SK-N-SH (cell line): ENCODE data around the gene GOLM1.

Experiments used
- EP300 ChIP-seq, 2 experiments: IDR thresholded peaks; 2 replicates each; pipeline versions ENCODE4 v1.4.0 to v1.6.1; 2012; ENCODE audit warnings: borderline replicate concordance in 1 of 2, low read depth in 1 of 2, low read length in 1 of 2
- GABPA ChIP-seq: IDR thresholded peaks from 2 replicates; pipeline ENCODE4 v1.4.0; 2012; ENCODE audit warnings: low read depth, mild to moderate bottlenecking
- JUND ChIP-seq: IDR thresholded peaks from 2 replicates; pipeline ENCODE4 v1.4.0; 2012
- POLR2AphosphoS5 ChIP-seq: IDR thresholded peaks from 2 replicates; pipeline ENCODE4 v1.6.1; 2012; ENCODE audit warnings: low read depth, low read length
- RAD21 ChIP-seq: IDR thresholded peaks from 2 replicates; pipeline ENCODE4 v1.6.1; 2012; ENCODE audit warnings: mild to moderate bottlenecking, low read length
- SIN3A ChIP-seq: IDR thresholded peaks from 2 replicates; pipeline ENCODE4 v1.6.1; 2012; ENCODE audit warnings: low read depth, mild to moderate bottlenecking, low read length, moderate library complexity, borderline replicate concordance
- SMC3 ChIP-seq: IDR thresholded peaks from 2 replicates; pipeline ENCODE4 v1.6.1; 2012; ENCODE audit warnings: low read depth, low read length, improper control_type of control experiment
- TAF1 ChIP-seq: IDR thresholded peaks from 2 replicates; pipeline ENCODE4 v1.6.1; 2012; ENCODE audit warnings: low read depth, mild to moderate bottlenecking, low read length, moderate library complexity, borderline replicate concordance
- TCF12 ChIP-seq: IDR thresholded peaks from 2 replicates; pipeline ENCODE4 v1.4.0; 2012
- TEAD4 ChIP-seq: IDR thresholded peaks from 2 replicates; pipeline ENCODE4 v1.4.0; 2012; ENCODE audit warnings: mild to moderate bottlenecking, borderline replicate concordance; ENCODE audit not compliant: insufficient read depth
- YY1 ChIP-seq: IDR thresholded peaks from 2 replicates; pipeline ENCODE4 v1.4.0; 2012; ENCODE audit warnings: low read depth, mild to moderate bottlenecking
- TF ChIP-seq, protein P1 (sequence below): fragments of 200-600 bp; sonication (generic); IDR thresholded peaks from 2 replicates; pipeline ENCODE4 v1.6.1; 2017; ENCODE audit warnings: antibody characterized with exemption, mild to moderate bottlenecking, moderate library complexity
- TF ChIP-seq, protein P2 (sequence below): fragments of 150-350 bp; IDR thresholded peaks from 2 replicates; pipeline ENCODE4 v1.6.1; 2017; ENCODE audit warnings: antibody characterized with exemption, low read length, low read depth, borderline replicate concordance
- TF ChIP-seq, protein P3 (sequence below): IDR thresholded peaks from 2 replicates; pipeline ENCODE4 v1.4.0; 2012; ENCODE audit warnings: low read depth, borderline replicate concordance

- TF ChIP-seq RAD21 = no peak
- TF ChIP-seq, protein P1, sequence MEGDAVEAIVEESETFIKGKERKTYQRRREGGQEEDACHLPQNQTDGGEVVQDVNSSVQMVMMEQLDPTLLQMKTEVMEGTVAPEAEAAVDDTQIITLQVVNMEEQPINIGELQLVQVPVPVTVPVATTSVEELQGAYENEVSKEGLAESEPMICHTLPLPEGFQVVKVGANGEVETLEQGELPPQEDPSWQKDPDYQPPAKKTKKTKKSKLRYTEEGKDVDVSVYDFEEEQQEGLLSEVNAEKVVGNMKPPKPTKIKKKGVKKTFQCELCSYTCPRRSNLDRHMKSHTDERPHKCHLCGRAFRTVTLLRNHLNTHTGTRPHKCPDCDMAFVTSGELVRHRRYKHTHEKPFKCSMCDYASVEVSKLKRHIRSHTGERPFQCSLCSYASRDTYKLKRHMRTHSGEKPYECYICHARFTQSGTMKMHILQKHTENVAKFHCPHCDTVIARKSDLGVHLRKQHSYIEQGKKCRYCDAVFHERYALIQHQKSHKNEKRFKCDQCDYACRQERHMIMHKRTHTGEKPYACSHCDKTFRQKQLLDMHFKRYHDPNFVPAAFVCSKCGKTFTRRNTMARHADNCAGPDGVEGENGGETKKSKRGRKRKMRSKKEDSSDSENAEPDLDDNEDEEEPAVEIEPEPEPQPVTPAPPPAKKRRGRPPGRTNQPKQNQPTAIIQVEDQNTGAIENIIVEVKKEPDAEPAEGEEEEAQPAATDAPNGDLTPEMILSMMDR = no peak
- no peak for TF ChIP-seq POLR2AphosphoS5
- TF ChIP-seq GABPA = no peak
- TF ChIP-seq TAF1 = no peak
- no peak for TF ChIP-seq TEAD4
- no peak for TF ChIP-seq SMC3
- TF ChIP-seq TCF12 = no peak
- no peak for TF ChIP-seq YY1
- TF ChIP-seq EP300 (IDR thresholded peaks at IDR 0.05; ENCODE audit: borderline replicate concordance in 1 of 2, low read depth in 1 of 2, low read length in 1 of 2) = no peak
- no peak for TF ChIP-seq JUND
- TF ChIP-seq, protein P2, sequence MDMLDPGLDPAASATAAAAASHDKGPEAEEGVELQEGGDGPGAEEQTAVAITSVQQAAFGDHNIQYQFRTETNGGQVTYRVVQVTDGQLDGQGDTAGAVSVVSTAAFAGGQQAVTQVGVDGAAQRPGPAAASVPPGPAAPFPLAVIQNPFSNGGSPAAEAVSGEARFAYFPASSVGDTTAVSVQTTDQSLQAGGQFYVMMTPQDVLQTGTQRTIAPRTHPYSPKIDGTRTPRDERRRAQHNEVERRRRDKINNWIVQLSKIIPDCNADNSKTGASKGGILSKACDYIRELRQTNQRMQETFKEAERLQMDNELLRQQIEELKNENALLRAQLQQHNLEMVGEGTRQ = no peak
- TF ChIP-seq, protein P3, sequence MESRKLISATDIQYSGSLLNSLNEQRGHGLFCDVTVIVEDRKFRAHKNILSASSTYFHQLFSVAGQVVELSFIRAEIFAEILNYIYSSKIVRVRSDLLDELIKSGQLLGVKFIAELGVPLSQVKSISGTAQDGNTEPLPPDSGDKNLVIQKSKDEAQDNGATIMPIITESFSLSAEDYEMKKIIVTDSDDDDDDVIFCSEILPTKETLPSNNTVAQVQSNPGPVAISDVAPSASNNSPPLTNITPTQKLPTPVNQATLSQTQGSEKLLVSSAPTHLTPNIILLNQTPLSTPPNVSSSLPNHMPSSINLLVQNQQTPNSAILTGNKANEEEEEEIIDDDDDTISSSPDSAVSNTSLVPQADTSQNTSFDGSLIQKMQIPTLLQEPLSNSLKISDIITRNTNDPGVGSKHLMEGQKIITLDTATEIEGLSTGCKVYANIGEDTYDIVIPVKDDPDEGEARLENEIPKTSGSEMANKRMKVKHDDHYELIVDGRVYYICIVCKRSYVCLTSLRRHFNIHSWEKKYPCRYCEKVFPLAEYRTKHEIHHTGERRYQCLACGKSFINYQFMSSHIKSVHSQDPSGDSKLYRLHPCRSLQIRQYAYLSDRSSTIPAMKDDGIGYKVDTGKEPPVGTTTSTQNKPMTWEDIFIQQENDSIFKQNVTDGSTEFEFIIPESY = no peak
- no peak for TF ChIP-seq SIN3A
Measured at GRCh38 chr9:86005253-86005775, 94.0 kb downstream of the GOLM1 start.
